Activated naive CD4-positive, alpha-beta T cell treated with anti-CD3 and anti-CD28 coated beads, Interleukin-2, amount 50 U/mL, for 16 hours (primary cell): ENCODE data around the gene TSKU.
"Not testable (repeated sequence)": the region's sequence is repeated elsewhere in the genome, so short reads cannot be mapped to it uniquely, and the experiment has no call there.

Source experiments
- DNase-seq: peaks from one replicate; pipeline ENCODE4 v3.0.0-alpha.2; 2020

The TSKU gene

DNA sequence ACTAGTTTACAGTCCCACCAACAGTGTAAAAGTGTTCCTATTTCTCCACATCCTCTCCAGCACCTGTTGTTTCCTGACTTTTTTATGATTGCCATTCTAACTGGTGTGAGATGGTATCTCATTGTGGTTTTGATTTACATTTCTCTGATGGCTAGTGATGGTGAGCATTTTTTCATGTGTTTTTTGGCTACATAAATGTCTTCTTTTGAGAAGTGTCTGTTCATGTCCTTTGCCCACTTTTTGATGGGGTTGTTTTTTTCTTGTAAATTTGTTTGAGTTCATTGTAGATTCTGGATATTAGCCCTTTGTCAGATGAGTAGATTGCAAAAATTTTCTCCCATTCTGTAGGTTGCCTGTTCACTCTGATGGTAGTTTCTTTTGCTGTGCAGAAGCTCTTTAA, 43.8 kb downstream of the TSKU start:
- DNase-seq = not testable (repeated sequence)

DNA sequence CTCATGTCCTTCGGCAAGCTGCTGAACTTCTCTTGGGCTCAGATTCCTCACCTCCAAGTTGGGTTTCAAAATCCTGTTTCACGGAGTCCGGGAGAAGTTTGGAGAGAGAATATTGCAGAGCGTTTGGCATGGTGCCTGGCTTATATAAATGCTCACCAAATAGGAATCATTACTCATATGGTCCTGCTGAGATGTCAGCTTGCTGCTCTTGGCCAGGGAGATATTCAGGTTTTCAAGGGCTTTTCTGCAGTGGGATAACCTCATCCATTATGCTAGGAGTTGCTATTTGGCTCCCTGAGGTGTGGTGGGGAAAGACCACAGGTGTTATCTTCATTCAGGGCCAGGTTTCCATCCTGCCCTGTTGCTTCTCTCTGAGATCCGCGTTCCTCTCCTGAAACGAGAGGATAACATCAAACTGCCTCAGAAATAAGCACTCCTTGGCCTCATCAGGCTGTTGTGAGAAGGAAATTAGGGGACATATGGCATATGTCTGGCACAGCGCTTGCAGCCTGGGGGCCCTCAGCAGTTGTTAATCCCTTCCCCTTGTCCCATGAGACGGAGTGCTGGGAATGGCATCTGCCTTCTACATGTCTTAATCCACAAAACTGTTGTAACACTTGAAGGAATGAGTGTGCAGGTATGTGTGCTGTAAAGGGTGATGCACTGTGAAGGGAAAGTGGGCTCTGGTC, 47.6 kb downstream of the TSKU start:
- no peak for DNase-seq

DNA sequence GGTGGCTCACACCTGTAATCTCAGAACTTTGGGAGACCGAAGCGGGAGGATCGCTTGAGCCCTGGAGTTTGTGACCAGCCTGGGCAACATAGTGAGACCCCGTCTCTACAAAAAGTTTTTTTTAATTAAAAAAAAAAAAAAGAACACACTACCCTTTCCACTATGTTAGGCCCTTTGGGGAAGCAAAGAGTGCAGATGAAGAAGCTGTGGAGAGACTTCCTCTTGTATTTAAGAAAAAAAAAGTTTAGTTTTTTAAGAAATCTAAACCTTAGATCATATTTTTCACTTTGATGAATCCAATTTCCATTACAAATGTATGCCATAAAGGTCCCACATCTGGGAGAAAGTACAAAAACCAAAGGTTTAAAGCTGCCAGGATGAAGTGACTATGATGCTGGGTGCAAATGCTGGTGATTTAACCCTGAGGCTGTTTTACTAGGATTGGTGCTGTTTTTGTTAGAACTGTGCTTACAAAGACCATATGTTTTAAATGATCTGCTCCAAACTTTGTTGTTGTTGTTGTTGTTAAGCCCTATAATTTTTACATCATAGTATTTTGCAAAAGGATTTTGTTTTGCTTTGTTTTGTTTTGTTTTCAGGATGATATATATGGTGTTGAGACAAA, 48.6 kb downstream of the TSKU start:
- DNase-seq = no peak

DNA sequence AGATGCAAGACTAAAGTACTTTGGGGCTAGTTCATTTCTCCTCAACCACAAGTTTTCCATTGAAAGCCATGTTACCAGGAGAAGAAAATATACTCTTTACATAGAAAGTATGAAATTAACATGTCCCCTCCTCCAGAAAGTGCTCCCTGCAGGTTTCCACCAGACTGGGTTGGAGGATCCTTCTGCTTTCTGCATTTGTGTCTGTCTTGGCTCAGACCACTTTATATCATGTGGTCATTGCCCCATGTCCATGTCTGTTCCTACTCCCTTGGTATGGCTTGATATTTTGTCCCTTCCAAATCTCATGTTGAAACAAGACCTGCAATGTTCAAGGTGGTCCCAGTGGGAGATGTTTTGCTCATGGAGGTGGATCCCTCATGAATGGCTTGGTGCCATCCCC, 49.2 kb downstream of the TSKU start:
- DNase-seq = no peak

DNA sequence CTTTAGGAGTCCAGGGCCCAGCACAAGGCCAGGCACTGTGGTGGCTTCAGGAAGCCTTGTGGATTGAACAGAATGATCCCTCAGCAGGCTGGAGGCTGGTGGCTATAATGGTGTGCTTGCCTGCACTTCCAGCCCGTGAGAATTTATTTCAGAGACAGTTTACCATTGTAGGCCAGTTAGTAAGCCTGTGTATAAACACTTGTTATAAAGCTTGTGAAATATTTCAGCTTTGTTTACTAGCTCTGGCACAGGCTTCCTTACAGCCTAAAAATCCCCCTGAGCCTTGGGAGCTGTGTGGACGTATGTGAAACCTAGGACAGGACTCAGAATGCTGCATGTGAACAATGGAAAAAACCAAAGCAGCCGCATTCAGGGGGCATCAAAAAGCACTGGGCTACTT, 51.0 kb downstream of the TSKU start:
- no peak for DNase-seq

DNA sequence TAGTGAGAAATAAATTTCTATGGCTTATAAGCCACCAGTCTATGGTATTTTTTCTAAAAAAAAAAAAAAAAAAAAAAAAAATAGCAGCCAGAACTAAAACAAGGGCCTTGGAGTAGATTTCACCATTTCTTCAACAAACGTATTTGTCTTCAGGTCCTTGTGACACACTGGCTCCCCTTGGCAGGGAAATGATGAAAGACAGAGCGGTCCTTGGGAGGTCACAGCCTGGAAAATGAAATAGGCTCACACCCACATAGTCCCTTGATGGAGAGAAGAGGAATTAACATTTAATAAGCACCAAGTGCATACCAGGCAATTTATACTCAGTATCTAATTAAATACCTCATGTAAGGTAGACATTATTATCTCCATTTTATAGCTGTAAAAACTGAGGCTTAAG, 51.9 kb downstream of the TSKU start:
- DNase-seq = no peak

DNA sequence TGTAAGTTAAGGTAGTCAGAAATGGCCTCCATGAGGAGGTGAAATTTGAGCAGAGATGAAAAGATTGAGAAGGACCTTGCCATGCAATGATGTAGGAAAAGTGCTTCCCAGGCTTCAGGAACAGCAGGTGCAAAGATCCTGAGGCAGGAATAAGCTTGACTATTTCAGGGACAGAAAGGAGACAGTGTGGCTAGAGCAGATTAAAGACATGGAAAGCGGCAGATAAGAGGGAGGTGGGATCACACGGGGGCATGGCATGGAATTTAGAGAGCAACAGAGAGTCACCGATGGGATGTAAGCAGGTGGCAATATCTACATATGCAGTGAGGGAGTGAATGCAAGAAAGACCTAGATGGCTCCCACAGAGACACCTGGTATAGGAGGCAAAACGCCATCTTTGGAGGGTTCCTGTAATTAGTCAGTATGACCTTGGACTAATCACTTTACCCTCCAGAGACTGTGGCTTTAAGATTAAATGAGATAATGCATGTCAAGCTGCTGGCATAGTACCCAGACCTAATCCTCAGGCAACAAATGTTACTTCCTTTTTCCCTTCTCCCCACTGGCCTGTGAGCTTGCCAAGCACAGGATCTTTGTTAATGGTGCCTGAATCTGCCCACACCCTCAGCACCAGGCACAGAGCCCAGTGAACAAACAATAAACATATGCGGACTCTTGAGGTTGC, 52.9 kb downstream of the TSKU start:
- DNase-seq = no peak

DNA sequence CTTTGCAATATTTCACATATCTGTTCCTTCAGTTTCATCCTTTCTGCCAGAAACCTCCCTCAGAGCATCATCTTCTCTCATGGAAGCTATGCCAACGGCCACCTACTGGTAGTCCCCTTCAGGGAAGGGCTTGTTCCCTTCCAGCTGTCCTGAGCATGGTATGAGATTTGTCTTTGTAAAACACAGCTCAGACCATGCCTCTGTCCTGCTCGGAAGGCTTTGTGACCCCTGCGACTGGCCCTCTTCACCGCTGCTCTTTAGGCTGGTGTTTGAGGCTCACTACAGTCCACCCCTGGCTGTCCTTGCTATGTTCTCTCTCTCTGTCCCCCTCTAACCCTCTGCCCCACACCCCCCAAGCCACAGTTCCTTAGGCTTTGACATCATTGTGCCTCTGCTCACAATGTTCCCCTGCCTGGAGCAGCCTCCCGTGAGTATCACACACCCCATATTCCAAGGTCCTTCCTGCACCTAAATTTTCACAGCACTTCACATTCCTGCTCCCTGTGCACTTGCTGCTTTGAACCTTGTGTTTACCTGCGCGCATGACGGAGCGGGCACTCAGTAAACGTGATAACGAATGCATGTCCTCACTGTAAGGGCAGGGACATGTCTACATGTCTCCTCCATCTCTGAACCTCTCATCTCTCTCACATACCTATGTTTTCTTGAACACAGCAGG, 53.6 kb downstream of the TSKU start:
- DNase-seq = no peak

DNA sequence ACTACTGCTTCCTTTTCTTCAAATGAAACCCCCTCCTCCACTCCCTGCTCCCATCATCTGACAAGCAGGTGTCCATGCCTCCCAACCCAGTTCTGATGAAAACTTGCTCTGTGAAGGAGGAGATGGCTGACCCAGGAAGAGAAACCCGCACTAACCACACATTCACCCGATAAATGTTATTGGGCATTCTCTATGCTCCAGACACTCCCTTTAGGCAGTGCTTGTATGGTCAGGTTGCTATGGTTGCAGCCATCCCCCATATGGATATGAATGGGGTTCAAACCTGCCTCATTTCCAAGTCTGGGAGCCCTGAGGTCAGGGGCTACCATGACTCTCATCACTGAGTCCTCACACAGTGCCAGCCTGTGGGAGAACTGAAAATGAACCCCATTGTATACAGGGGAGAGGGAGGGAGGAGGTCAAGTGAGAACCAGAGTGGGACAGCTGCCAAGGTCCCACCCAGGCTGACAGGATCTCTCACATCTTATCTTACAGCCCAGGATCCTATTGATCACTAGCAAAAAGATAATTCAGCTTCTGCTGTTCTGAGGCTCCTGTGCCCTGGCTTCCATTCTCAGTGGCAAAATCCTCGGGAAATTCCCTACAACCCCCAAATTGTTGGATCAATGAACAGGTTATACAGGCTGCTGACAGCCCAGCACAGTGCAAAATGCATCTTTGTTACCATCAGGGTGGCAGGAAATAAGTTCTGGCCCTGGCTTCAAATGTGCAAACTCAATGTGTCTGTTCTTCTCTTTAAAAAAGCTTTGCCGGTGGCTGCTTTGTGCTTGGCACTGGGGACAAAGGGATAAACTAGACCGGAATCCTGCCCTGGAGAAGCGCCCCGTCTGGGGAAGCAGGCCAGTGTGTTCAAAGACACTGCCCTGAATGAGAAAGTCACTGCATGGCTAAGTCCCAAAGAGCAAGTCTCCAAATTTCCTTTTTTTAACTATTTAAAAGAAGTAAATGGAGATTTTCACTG, 54.8 kb downstream of the TSKU start:
- no peak for DNase-seq

DNA sequence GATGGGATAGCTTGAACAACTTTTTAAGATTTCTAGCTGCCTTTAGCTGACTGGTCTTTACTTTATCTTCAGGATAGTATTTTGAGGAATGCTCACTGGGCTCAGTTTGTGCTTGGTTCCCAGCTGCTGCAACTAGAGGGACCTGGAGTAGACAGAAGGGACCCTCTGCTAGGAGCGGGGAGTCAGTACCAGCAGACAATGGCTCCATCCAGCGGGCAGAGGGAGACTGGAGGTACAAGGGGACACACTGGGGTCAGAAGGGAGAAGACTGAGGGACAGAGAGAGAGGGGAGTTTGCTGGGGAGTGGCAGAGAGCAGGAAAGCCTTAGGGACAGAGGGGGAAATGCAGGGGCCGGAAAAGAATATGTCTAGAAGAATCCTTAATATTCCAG, 55.5 kb downstream of the TSKU start:
- DNase-seq = no peak

DNA sequence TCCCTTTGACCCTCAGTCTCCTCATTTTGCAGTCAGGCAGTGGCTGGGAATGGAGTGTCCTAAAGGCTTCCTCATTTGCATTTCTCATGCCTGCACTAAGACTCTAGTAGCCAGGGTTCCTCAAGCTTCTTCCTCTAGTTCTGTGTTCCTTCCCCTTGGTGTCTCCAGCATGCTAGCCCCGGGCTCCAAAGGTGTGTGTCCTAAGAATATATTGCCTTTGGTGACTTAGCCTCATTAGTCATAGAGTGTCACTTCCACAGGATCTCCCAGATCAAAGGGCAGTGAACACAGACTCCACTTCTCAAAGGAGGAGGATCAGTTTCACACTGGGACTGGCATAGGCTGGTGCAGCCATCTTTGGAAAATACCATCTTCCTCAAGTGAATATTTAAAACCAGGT, 56.2 kb downstream of the TSKU start:
- no peak for DNase-seq

DNA sequence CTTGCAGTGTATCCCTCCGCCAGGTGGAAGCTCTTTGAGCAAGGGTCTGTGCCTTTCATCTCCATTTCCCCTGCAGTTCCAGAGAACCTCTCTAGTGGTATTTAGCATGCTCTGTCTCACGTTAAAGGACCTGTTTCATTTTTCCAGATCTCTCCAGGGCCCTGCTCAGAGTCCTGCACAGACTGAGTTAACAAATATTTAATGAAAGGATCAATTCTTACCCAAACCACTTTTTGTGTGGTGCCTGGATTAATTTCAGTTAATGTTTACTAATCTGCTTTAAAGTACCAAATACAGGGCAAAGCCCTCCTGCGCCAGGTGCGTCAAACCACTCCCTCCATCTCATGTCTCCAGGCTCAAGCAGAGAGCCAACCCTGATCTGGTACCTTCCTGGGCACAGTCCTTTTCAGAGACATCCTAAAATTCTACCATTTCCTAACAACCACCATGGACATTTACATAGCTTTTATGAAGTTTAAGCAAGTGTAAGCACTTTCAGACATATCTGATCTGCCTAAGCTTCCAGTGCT, 58.8 kb downstream of the TSKU start:
- DNase-seq = no peak

DNA sequence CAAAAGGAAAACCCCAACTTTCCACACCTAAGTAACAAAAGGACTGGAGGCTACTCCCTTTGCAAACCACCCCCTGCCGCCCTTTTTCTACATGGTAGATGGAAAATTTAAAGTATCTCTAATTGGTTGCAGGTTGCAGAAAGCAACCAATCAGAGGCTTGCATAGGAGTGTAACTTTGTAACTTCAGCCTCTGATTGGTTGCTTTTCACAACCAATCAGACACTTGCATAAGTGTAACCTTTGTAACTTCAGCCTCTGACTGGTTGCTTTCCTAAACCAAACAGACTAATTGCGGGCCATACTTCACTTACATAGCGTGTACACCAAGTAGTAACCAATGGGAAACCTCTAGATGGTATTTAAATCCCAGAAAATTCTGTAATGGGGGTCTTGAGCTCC, 60.8 kb downstream of the TSKU start:
- no peak for DNase-seq

DNA sequence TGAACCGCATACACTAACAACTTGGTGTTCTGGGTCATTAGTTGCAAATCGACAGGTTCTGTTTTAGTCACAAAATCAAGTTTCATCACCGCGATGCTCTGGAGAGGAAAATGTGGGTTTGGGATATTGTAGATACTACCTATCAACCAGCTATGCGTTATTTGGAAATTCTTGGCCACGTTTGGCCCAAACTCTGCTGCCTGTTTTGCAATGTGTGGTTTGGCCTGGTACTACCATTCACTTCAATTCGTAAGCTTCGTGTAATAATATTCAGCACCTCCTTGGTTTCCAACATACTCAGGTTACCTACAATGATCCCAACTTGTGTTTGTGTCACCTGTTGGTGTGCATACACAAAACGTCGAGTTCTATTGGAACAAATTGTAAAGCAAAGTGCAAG, 61.4 kb downstream of the TSKU start:
- DNase-seq = no peak

DNA sequence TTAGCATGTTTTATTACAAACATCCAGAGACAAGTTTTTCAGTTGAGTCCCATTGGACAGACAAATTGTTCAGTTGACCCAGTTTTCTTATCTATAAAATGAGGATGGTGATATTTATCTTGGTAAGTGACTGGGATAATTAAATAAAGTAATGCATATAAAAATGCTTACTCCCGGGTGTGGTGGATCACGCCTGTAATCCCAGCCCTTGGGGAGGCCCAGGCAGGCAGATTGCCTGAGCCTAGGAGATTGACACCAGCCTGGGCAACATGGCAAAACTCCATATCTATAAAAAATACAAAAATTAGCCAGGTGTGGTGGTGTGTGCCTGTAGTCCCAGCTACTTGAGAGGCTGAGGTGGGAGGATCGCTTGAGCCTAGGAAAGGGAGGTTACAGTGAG, 61.9 kb downstream of the TSKU start:
- no peak for DNase-seq

DNA sequence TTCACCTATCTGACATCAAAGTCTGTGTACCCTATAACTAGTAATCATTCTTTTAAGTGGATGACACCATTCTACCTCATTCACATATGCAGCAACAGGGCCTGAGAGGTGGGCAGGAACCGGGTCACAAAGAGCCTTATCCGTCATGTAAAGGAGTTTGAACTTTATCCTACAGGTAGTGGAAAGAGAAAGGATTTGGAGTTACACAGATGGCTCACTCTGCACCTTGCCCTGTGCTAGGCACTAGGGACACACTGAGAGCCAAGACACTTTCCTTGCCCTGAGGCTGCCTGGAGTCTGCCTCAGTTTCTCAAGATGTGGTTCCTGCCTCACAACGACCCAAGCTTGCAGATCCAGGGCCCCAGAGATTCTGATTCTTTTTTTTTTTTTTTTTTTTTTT, 63.3 kb downstream of the TSKU start:
- no peak for DNase-seq
